Skin of body (tissue), 2 donors: Measurements from ENCODE around the gene ZNF512B. TPM values are rescaled to one million over a fixed set of nuclear protein-coding genes. Genes with fewer than 3 reads are reported as not detected.

Source experiments
- DNase-seq: peaks from one replicate; lab custom pipeline; 2025; lab: John Stamatoyannopoulos, UW
- total RNA-seq: library from RNA; depleted of rRNA; stranded (reverse); fragments of >200 nt; gene quantifications from one replicate; pipeline ENCODE4 v1.2.3, GENCODE V29; 2014

The ZNF512B gene
- total RNA-seq, 1 donor from 2014 or later, result 9.7 TPM

- no peak for DNase-seq
Observed at GRCh38 chr20:63947638-63948456, 21.9 kb downstream of the ZNF512B start.

GRCh38 chr20:63946986-63947637 is 22.6 kb downstream of the ZNF512B start:
- DNase-seq, result no peak

- DNase-seq, result no peak
Observed at GRCh38 chr20:63945921-63946920, 23.5 kb downstream of the ZNF512B start.

GRCh38 chr20:63945031-63945658 is 24.6 kb downstream of the ZNF512B start:
- DNase-seq, result no peak

- no peak for DNase-seq
Observed at GRCh38 chr20:63944078-63944941, 25.4 kb downstream of the ZNF512B start.

GRCh38 chr20:63943808-63944077 is 26.0 kb downstream of the ZNF512B start:
- no peak for DNase-seq

GRCh38 chr20:63942969-63943807 is 26.5 kb downstream of the ZNF512B start:
- no peak for DNase-seq

- DNase-seq, result no peak
Observed at GRCh38 chr20:63942250-63942951, 27.3 kb downstream of the ZNF512B start.

- peak; percentile 34 for DNase-seq
Observed at GRCh38 chr20:63941282-63942081, 28.2 kb downstream of the ZNF512B start.

- no peak for DNase-seq
Observed at GRCh38 chr20:63940472-63941266, 29.1 kb downstream of the ZNF512B start.

GRCh38 chr20:63940071-63940471 is 29.7 kb downstream of the ZNF512B start:
- no peak for DNase-seq

GRCh38 chr20:63939061-63939935 is 30.4 kb downstream of the ZNF512B start:
- no peak for DNase-seq

- DNase-seq, result no peak
Observed at GRCh38 chr20:63937596-63937995, 32.1 kb downstream of the ZNF512B start.

GRCh38 chr20:63935447-63935846 is 34.3 kb downstream of the ZNF512B start:
- DNase-seq, result no peak

GRCh38 chr20:63934271-63935068 is 35.3 kb downstream of the ZNF512B start:
- no peak for DNase-seq
